HK-2 (cell line): ENCODE results near the gene MCMBP.
A peak's percentile ranks its signal among the peaks of the same experiment; 100 is the strongest.
"Not testable (repeated sequence)": the region's sequence is repeated elsewhere in the genome, so short reads cannot be mapped to it uniquely, and the experiment has no call there.

Experiments used
- DNase-seq: peaks from one replicate; pipeline ENCODE4 v3.0.0-alpha.2; 2018; ENCODE audit not compliant: unreplicated experiment

Gene MCMBP

DNA sequence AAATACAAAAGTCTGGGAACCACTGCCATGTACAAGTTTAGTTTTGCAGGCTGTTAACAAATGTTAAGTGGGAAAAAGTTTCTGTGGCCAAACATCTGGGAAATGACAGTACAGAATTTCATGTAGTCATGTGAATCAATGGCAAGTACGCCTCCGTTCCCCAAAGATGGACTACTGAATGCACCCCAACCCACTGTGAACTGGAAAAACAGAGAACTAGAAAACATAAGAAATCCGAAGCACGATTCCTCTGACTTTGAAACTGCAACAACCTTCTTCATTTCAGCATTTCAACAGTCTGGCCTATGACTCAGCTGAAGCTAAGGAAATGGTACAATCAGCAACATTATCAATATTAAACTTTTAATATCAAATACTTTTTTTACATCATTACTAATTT lies 41.8 kb downstream of the MCMBP start:
- no peak for DNase-seq

DNA sequence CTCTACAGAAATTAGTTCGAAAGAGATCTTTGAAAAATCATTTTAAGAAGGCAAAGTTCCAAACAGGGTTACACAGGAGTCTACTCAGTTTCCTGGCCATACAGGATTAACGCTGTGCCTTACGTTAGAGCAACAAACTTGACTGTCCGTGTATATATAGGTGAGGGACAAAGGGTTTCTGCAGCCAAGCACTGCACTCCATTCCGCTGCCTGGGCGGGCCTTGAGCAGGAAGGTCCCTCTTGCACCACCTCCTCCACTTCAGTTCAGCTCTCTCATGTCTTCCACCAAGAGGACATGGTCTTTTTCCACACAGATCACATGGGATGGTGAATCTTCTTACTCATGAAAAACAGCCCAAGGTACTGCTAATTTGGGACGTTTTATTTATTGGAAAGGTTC lies 43.2 kb downstream of the MCMBP start:
- no peak for DNase-seq

DNA sequence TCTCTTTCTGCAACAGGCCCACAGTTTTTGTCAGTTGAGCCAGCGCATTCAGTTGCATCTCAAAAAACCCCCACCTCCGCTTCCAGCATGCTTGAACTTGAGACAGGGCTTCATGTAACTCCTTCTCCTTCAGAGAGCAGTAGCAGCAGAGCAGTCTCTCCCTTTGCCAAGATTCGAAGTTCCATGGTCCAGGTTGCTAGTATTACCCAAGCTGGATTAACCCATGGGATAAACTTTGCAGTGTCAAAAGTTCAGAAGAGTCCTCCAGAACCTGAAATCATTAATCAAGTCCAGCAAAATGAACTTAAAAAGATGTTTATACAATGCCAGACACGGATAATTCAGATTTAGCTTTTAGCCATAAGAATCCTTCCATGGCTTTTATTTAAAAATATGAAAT lies 45.2 kb downstream of the MCMBP start:
- DNase-seq = no peak

DNA sequence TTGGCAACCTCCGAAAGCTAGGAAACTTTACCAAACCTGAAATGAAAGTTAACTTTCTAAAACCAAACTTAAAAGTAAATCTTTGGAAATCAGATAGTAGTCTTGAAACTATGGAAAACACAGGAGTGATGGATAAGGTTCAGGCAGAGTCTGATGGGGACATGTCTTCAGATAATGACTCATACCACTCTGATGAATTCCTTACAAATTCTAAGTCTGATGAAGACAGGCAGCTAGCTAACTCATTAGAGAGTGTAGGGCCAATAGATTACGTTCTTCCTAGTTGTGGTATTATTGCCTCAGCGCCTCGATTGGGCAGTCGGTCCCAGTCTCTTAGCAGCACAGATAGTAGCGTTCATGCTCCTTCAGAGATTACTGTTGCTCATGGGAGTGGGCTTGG lies 45.9 kb downstream of the MCMBP start:
- DNase-seq = no peak

DNA sequence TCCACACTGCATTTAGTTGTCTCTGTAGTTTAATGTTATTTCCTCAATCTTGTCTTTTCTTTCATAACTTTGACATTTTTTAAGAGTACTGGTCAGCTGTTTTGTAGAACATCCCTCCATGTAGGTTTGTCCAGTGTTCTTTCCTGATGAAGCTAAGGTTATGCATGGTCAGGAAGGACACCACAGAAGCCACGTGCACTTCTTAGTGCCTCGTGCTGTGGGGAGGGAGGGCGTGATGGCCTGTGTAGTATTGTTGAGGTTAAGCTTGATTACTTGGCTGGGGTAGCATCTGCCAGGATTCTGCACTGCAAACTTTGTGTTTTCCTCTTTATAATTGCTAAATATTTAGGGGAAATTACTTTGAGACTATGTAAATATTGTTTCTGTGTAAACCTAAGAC lies 48.3 kb downstream of the MCMBP start:
- DNase-seq = no peak

DNA sequence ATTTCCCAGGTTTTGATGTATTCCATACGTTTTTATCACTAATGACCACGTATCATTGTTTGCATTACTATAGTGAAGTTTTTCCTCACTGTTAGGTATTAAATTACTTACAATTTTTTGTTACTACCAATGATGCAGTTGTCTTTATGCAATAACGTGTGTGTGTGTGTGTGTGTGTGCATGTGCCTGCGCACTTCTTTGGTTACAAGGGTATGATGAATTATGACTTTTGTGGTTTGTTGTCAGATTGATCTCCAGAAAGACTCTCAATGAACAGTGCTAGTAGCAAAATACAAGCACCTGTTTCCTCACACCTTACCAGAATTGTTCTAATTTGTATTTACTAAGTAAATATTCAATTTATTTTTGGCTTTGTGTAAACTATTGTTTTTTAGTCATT lies 51.5 kb downstream of the MCMBP start:
- DNase-seq = no peak

DNA sequence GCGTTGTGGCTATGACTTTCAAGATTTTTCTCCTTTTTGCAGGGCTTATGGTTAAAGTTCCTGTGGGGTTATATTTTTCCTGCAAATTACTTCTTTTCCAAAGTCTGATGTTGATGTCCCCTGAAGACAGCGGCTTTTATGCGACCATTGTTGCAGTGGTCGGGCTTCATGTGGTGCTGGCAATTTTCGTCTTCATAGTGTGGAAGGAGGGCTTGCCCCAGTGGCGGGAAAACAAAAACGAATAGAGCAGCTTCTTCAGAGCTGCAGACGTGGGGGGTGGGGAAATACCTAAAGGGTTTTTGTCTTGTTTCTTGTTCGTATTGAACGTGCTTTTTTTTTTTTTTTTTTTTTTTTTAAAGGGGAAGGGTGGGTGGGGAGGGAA lies 53.8 kb downstream of the MCMBP start:
- DNase-seq = no peak

DNA sequence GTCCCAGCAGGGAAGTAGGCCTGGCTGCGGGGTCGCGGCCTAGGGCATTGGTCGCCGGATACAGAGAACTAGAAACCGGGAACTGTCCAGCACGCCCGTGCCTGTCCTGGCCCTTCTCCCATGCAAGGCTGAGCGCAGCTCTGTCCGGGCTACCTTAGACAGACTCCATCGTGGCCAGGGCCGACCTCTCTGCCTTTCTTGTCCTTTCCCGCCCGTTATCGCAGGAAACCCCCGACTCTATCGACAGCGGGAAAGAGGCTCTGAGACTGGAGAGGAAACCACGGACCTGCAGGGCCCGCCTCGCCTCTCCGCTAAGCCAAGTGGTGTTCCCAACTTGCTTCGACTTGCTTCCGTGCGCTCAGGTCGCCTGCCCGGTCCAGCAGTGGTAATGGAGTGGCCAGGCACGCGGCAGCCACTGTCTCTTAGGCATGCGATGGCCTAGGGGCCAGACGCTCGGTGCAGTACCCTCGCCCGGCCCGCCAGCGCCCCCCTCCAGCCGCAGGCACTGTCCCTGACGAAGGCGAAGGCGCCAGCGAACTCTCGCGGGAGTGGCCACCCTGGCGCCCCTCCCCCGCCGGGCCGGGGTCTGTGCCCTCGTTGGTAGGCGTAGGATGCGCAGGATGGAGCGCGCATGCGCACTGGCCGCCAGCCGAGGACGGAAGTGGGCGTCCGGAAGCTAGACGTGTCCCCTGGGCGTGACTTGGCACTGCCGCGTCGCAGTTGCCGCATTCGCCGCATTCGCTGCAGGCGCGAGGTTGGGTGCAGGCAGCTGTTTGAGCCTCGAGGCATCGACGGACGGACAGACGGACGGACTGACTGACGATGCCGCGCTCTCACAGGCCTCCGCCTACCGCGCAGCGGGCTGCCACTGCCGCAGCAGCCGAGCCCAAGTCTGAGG lies 54.4 kb downstream of the MCMBP start:
- no peak for DNase-seq

DNA sequence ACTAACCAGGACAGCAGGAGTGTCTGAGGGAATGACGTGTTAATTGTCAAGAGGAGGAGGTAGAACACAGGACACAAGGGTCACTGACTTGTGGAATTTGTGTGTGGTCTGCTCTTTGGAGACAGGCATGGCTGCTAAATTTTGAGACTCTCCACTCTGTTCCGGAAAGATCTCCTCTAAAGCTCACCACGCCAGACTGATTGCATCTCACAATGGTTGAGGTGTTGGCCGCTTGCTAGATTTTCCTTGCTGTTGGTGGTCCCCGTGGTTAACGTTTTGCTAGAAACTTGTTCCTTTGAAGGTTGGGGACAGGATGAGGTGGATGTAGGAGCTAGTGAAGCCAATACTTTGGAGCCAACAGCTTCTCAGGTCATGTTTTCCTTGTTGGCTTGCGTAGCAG lies 57.0 kb downstream of the MCMBP start:
- DNase-seq = no peak

DNA sequence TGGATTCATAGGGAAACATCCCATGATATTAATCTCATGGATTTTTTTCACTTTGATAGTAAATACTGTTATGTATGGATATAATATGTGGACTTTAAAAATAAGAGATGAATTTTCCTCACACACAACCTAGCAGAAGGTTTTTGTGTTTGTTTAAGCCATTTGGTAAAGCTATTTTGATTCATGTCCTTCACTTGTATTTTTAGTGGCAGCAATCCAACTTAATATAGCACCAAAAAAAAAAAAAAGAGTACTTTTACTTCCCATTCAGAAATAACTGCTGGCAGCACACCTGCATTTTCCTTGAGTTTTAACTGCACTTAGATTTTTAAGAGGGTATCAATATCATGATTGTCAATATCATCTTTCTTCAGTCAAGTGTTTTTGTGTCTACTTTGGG lies 60.0 kb downstream of the MCMBP start:
- DNase-seq = no peak

DNA sequence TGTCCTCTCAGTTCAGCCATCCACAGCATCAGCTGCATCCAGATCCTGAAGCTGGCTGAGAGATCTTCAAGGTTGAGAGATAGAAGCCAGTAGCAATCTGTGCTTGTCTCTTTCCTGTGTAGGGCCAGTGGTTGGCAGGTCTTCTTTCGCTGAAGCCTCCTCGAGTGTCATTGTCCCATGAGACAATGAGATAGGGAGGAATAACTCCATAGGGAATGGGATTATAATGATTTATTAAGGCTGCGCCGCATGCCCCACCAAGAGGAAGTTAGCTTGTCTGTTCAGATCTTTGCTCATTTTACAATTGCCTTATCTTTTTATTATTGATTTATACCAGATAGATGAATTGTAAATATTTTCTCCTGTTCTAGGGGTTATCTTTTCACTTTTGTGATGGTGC lies 61.5 kb downstream of the MCMBP start:
- no peak for DNase-seq

DNA sequence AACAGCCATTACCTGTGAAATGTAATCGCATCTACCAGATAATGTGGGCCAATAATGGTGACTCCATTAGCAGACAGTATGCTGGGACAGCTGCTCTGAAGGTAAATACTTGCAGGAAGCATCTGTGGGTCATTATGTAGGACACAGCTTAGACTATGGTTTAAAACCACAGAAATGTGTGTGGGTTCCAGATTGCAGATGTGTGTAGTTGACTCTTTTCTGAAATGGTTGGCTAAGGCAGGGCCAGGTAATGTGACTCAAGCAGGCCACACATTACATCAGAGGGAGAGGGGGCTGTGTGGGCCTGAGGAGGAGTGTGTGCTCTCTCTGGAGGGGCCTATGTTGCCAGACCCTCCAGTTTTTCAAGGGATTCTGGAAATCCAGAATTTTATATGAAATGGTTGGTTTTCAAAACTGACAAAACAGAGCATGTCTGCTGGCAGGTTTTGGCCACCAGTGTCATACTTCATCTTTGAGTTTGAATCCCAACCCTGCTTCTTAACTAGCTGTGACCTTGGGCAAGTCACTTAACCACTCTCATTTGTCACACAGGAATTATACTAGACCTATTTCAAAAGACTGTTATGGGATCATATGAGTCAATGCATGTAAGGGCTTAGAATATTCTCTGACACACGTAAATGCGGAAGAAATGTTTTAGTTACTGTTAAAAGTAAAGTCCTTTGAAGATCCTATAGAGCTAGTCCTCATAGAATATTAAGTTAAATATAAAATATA lies 64.5 kb downstream of the MCMBP start:
- no peak for DNase-seq

DNA sequence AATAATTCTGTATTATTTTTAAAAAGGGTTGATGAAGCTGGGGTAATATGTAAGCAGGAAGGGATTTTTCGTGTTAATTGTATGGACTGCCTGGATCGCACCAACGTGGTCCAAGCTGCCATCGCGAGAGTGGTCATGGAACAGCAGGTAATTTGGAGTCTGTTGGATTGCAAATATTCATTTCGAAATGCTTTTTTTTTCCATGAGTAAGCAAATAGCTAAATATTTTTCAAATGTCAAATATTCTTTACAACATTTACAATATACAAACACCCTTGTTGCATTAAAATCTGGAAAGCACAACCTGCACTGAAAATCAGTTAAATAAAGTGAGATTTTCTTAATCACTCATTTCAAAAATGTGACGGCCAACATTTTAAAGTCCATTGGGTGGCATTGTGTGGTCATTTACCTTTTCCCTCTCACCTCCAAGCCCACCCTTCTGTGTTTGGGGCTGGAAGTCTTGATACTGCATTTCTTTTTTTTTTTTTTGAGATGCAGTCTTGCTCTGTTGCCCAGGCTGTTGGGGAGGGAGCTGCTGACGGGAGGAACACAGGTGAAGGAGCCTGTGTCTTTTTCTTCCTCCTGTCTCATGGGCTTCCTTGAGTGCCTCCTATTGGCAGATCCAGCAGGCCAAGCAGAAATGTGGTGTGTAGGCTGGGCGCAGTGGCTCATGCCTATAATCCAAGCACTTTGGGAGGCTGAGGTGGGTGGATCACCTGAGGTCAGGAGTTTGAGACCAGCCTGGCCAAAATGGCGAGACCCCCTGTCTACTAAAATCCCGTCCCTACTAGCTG lies 66.1 kb downstream of the MCMBP start:
- no peak for DNase-seq

DNA sequence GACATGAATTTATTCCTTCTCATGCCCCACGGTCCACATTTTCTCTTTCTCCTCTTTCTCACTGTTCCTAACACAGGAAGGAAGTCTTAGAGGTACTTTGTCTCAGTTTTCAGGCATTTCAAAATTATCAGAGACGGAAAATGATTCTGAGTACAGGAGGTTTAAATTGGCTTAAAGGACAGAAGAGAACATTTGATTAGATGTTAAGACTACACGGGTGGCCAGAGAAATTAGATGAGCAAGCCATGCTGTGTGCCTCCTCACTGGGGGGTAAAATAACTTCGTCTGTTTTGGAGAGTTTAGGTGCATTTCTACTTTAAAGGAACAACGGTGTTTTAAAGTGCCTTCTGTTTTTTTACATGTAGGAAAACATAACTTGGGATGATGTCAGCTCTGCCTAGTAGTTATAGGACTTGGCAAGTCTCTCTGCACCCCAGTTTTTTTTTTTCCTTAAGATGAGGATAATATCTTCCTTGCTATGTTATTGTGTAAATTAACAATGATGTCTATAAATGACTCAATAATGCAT lies 66.9 kb downstream of the MCMBP start:
- DNase-seq = no peak

DNA sequence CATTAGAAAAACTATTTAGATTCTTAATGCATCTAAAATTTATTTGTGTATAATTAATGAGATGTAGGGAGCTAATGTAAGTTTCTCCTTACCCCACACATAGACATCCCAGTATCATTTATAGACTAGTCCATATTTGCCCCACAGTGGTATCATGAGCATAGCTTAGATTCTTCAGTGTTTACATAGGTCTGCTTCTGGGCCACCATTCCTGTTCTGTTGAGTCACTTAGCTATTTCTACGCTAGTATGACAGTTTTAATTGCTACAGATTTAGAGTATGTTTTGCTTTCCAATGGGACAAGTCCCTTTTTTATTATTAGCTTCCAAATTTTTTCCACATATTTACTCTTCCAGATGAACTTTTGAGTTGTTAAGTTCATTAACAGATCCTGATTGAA lies 69.4 kb downstream of the MCMBP start:
- DNase-seq = no peak

DNA sequence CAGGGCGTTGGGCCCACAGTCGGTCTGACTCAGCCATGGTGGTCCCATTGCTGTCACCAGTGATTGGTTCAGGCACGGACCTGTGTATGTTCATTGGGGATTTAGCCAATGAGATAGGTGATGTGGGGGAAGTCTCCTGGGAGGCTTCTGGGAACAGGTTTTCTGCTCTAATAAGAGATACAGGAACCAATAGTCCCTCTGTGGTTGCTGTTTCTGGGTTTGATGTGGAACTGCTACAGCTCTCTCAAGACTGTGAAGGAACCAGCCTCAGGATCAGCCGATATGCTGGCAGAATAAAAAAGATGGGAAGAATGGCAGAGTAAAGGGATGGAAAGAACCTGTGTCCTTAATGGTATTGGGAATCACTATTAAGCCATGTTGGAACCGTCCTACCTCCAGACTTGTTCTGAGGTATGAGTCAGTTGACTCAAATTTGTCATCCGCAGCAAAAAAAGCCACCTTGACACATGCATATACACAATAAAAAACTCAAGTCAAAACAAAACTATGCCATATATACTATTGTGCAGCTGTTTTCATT lies 70.6 kb downstream of the MCMBP start:
- no peak for DNase-seq

DNA sequence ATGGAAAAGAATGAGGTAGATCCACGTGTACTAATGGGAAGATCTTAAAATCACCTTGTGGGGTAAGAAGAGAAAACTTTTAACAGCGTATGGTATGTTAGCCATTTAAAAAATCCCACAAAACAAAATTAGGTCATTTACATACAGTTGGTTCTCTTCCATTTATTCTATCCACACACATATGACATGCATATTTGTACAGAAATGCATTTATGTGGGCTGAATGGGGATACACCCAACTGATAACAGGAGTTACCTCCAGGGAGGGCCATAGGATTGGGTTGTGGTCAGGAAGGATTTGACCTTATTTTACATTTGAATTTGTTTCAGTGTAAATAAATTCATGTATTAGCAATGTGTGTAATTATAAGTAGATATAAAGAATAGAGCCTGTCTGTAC lies 71.5 kb downstream of the MCMBP start:
- DNase-seq = no peak

DNA sequence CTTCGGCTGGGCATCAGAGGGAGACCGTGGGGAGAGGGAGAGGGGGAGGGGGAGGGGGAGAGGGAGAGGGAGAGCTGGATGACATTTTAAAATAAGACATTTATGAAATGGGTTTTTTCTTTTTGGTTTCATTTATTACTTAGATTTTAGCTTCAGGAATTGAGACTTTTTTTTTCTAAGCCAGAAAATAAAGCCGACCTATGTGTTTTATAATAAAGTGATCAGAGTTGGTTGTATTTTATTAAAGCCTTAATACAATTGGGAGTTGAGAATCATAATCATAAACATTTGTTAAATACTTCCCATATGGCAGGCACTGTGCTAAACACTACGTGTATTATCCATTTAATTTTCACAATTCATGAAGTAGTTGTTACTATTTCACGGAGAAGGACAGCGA lies 76.6 kb downstream of the MCMBP start:
- DNase-seq = no peak

DNA sequence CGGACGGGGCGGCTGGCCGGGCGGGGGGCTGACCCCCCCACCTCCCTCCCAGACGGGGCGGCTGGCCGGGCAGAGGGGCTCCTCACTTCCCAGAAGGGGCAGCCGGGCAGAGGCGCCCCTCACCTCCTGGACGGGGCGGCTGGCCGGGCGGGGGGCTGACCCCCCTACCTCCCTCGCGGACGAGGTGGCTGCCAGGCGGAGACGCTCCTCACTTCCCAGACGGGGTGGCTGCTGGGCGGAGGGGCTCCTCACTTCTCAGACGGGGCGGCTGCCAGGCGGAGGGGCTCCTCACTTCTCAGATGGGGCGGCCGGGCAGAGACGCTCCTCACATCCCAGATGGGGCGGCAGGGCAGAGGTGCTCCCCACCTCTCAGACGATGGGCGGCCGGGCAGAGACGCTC lies 77.5 kb downstream of the MCMBP start:
- not testable (repeated sequence) for DNase-seq

DNA sequence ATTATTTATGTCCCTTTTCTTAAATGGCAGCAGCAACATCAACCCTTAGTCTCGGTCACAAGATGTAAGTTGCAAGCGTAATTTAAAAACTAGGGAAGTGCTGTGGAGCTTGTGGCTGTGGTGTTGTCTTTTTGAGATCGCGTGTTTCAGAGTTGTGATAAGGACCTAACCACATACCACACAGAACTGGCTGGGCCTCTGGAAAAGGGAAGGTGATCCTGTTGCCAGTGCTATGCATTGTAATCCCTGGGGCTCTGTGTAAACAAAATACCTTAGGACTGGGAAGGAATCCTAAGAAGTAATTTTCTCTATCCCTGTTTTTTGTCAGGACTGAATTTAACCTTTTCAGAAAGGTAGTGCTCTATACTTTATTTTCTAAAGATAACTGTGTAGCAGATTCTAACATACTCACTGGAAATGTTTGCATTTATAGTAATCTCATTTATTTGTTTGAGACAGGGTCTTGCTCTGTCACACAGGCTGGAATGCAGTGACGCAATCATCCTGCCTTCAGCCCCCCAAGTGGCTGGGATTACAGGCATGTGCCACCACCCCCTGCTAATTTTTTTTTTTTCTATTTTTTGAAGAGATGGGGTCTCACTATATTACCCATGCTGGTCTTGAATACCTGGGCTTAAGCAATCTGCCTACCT lies 86.4 kb downstream of the MCMBP start:
- DNase-seq = peak; percentile 28

DNA sequence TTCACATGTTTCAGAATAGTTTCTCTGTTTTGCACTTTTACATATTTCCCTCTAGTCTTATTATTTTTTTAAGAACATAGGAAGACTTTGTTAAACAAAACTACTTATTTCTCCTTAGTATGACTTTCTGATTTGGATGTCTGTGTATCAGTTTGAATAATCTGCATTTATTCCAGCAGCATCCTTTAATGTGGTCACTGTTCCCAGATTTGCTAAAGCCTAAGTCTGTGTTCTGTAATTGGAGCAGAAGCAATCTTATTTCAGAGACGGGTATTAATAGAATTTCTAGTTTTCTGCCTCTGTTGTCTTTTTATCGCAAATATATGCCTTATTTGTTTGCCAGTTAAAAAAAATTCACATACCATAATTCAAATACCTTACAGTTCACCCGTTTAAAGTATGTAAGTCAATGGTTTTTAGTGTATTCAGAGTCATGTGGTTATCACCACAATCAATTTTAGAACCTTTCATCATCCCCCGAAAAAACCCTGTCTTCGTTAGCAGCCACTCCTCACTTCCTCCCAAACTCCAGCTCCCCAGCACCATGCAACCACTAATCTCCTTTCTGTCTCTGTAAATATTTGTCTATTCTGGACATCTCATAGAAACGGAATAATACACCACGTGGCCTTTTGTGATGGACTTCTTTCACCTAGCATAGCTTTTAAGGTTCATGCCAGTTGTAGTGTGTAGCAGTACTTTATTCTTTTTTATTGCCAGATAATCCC lies 88.1 kb downstream of the MCMBP start:
- no peak for DNase-seq
